Stimulated activated naive CD4-positive, alpha-beta T cell treated with Interleukin-2 at 50 U/mL for 16 hours (primary cell): Measurements from ENCODE around the gene LGALS7.
"Not testable (repeated sequence)": the region's sequence is repeated elsewhere in the genome, so short reads cannot be mapped to it uniquely, and the experiment has no call there.

ENCODE experiments used
- DNase-seq: peaks from one replicate; lab custom pipeline; 2025; lab: John Stamatoyannopoulos, UW

Gene LGALS7

DNA sequence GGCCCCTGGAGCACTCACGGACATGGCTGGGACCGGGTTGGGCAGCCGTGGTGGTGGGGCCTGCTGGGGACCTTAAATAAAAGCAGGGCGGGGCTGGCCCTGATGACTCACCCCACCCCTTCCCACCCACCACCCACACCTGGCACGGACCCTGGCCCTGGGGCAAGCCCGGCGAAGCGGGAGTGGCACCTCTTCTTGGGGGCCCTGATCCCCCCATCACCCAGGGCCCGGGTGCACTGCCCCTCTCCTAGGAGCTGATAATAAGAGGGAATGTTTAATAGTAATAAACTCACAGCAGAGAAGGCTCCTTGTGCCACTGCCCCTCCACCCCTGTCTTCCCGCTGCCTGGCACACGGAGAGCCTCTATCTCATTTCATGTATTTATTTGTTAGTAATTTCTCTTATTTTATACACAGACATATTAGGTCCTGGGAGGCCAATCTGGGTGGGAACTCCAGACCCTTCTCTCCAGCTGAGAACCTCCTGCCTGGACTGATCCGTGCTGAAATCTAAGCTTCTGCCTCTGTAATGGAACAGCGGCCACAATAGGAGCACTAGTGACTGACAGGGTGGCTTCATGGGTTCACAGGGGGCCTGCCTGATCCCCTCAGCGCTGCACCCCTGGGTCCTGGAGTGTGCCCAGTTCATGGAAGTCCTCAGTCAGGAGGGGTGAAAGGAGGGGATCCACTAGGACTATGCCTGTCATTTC, at the start of gene LGALS7:
Gene LGALS7 (minus strand): TSS at position 49 of the 709 bp plus-strand sequence. CDS start 25 bp downstream, at position 24.
- DNase-seq, result no peak

DNA sequence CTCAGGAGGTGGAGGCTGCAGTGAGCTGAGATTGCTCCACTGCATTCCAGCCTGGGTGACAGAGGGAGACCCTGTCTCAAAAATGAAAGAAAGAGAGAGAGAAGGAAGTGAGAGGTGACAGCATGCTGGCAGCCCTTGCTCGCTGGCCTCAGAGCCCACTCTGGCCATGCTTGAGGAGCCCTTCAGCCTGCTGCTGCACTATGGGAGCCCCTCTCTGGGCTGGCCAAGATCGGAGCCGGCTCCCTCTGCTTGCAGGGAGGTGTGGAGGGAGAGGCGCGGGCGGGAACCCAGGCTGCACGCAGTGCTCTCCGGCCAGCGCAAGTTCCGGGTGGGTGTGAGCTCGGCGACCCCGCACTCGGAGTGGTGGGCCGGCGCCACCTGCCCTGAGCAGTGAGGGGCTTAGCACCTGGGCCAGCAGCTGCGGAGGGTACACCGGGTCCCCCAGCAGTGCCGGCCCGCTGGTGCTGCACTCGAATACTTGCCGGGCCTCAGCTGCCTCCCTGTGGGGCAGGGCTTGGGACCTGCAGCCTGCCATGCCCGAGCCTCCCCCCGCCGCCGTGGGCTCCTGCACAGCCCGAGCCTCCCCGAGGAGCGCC, 48.0 kb upstream of the LGALS7 start:
- not testable (repeated sequence) for DNase-seq

DNA sequence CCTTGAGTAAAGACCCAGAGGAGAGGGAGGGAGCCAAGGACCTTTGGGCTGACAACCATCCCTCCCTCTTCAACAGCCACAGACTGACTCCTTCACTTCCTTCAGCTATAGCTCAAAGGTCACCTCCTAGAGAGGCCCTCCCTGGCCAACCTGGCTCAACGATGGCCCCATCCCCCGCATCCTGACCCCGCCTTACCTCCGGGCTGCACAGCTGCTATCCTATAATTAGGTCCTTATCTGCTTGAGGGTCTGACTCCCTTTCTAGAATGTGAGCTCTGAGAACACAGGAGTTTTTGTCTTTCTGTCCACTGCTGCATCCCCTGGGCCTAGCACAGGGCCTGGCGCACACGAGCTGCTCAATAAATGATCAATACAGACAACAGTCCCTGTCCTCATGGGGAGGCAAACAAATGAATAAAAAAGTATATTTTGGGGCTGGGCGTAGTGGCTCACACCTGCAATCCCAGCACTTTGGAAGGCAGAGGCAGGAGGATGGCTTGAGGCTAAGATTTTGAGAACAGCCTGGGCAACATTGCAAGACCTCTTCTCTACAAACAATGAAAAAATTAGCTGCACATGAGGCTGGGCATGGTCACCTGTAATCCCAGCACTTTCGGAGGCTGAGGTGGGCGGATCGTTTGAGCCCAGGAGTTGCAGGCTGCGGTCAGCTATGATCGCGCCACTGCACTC, 46.1 kb upstream of the LGALS7 start:
- no peak for DNase-seq

DNA sequence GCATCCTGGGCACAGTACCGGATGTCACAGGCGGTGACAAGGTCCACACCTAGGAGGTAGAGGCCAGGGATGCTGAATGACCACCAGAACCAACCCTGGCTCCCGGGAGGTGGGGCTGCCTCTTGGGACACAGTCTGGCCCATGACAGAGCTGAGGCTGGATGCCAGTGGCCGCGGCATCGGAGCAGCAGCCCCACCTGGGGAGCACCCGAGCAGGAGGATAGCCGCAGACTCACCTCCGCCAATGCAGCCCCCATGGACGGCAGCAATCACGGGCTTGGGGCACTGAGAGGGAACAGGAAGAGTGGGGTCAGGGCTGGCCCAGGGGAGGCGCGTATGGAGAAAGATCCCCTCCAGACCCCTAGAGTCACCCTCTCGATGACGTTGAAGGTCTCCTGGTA, 43.8 kb upstream of the LGALS7 start:
- DNase-seq, result no peak

DNA sequence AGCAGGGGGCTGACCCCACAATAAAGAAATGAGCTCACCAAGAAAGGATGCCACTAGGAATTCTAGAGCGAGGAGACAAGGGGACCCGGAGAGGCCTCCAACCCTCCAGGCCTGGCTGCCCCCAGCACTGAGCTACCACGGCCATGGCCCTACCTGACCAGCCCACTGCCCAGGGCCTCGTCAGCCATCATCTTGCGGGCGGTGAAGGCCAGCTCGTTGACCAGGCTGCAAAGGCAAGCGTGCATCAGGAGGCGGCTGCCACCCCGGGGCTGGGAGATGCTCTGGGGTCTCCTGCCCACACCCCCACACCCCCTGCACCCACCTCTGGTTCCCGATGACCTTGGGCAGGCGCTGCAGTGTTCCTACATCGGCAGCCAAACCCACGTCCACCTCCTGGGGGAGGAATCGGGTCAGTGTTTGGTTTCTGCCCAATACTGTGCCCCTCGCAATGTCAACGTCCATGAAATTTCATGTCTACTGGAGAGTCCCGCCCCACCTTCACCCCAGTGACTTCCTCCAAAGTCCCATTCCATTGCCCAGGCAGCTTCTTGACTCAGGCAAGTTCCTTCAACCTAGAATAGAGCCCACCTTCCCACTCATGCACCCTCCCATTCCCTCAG, 42.9 kb upstream of the LGALS7 start:
- no peak for DNase-seq

DNA sequence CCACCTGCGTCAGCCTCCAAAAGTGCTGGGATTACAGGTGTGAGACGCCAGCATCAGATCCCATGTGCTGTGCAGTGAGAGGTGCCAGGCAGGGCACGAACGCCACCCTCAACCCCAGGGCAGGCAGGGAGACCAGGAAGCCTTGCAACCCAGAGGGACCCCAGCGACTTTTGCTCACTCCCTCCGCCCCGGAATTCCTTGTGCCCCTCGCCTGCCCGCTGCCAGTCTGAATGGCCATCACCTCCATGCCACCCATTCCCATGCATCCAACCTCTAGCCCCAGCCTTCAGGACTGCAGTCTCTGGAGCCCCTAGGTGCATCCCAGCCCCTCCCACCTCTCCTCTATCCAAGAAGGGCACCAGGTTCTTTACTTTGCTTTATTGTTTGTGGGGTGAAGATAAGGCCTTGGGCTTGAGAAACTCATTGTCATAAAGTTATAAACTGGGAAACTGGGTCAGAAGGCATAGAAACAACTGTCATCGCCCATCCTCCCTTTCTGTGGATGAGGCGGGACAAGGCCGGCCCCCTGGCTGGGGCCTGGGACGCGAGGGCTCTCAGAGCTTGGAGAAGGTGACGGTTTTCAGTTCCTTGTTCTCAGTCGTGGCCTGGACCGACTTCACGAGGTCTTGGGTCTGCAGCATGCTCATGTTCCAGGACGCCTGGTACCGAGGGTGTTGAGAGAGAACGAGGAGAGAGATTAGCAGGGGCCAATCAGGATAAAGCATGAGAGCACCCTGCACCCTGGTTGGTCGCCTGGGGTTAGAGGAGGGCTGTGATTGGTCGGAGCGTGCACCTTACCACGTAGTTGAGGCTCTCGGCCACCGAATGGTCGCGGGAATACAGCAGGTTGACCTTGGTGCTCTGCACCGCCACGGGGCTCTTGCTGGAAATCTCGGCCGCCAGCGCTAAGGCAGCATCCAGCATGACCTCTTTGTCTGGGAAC, 42.0 kb upstream of the LGALS7 start:
- DNase-seq, result no peak

DNA sequence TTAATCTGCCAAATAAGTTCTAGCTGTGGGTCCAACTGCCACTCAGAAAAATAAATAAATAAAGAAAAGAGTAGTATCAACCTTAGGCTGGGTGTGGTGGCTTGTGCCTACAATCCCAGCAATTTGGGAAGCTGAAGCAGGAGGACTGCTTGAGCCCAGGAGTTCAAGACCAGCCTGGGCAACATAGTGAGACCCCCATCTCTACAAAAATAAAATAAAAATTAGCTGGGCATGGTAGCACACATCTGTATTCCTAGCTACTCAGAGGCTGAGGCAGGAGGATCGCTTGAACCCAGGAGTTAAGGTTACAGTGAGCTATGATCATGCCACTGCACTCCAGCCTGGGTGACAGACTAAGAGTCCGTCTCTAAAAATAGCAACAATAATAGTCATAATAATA, 40.6 kb upstream of the LGALS7 start:
- DNase-seq, result not testable (repeated sequence)

DNA sequence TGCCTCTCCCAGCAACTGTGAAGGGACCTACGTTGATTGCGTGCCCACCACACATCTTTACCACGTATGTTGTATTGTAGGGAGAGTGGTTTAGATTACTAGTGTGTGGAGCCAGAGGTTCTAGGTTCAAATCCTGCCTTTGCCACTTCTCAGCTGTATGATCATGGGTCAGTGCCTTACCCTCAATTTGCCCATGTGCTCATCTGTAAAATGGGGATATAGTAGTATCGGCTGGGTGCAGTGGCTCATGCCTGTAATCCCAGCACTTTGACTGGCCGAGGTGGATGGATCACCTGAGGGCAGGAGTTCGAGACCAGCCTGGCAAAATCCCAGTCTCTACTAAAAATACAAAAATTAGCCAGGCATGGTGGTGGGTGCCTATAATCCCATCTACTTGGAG, 40.0 kb upstream of the LGALS7 start:
- no peak for DNase-seq

DNA sequence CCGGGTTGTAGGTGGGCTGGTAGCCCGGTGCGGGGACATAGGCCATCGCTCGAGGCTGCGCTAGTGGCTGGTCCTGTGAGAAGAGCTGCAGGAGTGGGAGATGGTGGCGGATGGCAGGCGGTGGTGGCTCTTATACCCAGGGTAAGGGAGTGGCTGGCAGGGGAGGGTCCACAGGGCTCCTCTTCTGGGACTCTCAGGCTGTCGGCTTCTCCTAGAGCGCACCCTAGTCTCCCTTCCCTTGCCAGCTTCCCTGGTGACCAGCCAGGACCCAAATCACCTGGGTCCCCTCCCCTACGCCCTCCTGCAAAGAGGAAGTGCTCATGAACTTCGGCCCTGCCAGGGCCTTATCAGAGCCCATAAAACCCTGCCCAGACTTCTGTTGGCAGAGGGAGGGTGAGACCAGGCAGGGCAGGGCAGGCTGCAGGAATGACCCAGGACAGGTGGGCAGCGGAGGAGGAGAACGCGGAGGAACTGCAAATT, 39.6 kb upstream of the LGALS7 start, which contains the start of gene LGALS4:
Gene LGALS4 (minus strand): TSS at position 105 of the 480 bp plus-strand sequence. CDS start 59 bp downstream, at position 46.
- DNase-seq, result no peak

DNA sequence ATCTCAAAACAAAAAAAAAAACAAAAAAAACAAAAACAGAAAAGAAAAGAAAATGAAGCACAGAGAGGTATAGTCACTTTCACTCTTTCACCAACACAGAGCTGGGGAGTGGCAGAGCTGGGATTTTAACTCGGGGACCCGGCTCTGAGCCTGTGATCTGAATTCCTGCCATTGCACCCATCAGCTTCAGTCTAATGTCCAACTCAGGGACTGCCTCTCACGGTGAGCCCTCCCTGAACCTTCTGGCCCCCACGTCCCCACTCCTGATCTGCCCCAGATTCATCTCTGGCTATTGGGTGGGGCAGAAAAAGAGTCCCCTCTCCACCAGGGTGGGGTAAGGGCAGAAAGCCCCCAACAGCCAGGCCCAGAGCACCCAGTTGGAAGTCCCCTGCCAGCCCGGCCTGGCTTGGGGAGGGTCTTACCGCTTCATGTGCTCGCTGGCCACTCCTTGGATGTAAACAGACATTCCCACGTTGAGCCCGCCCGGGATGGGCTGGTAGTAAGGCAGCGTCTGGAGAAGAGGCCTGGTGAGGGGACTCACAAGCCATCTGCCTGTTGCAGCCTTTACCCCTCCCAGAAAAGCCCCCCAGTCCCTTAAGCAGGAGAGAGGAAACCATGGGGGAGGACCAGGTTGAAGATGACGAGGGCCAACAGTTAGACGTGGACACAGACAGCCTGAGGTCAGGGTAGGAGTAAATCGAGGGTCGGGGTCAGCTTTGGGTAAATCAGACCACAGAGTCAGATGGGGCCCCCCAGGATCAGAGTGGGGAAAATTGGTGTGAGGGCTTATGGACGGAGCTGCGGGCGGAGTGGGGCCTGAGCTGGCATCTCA, 38.9 kb upstream of the LGALS7 start:
- DNase-seq, result no peak

DNA sequence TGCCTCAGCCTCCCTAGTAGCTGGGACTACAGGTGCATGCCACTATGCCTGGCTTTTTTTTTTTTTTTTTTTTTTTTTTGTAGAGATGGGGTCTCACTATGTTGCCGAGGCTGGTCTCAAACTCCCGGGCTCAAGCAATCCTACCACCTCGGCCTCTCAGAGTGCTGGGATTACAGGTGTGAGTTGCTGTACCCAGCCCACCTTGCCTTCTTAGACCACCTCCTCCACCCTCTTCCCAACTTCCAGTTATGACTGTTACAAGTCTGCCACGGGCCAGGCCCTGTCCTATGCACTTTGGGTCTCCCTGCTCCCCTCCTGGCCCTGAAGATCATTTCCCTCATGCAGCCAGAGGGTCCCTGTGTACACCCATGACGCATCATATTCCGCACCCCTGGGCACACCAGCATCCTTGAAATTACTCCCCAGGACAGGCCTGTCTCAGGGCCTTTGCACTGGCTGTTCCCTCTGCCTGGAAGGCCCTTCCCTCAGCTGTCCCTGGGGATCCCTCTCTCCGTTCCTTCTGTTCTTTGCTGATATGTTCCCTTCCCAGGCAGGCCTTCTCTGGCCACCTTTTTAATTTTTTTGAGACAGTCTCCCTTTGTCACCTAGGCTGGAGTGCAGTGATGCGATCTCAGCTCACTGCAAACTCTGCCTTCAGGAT, 36.4 kb upstream of the LGALS7 start:
- DNase-seq, result no peak

DNA sequence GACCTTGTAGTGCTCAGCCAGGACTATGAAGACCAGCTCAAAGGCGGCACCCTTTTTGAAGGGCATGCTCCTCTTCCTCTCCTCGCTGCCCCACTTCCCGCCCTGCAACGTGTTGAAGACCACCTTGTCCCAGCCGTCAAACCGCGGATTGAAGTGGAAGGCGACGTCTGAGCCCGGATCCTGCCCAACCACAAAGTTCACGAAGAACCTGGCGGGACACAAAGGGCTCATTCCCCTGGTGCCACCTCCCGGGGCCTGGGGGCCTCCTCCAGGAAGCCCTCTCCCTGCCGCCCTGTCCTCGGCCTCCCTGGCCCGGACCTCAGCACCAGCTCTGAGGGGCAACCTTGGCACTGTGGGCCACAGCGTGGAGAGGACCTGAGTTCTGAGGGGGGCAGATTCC, 35.4 kb upstream of the LGALS7 start:
- no peak for DNase-seq

DNA sequence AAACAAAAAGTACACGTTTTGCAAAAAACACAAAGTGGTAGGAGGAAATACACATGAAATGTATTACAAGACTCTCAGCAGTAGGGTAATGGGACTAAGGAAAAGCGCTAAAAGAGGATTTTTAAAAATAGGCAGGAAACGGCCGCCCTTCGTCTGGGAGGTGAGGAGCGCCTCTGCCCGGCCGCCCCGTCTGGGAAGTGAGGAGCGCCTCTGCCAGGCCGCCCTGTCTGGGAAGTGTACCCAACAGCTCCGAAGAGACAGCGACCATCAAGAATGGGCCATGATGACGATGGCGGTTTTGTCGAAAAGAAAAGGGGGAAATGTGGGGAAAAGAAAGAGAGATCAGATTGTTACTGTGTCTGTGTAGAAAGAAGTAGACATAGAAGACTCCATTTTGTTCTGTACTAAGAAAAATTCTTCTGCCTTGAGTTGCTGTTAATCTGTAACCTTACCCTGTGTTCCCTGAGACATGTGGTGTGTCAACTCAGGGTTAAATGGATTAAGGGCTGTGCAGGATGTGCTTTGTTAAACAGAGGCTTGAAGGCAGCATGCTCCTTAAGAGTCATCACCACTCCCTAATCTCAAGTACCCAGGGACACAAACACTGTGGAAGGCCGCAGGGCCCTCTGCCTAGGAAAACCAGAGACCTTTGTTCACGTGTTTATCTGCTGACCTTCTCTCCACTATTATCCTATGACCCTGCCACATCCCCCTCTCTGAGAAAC, 34.2 kb upstream of the LGALS7 start:
- not testable (repeated sequence) for DNase-seq

DNA sequence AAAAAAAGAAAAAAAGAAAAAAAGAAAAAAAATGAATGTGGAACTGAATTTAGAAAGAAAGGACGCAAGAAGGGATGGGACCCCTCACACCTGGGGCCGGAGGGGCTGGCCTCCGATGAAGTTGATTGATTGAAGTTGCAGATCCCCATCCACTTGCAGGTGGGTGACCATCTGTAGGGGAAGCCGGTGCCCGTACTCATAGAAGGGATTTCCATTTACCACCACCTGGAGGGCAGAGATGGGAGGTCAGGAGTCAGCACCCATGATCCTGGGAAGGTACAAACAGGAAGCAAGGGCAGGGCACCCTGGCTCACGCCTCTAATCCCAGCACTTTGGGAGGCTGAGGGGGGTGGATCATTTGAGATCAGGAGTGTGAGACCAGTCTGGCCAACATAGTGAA, 33.1 kb upstream of the LGALS7 start:
- no peak for DNase-seq

DNA sequence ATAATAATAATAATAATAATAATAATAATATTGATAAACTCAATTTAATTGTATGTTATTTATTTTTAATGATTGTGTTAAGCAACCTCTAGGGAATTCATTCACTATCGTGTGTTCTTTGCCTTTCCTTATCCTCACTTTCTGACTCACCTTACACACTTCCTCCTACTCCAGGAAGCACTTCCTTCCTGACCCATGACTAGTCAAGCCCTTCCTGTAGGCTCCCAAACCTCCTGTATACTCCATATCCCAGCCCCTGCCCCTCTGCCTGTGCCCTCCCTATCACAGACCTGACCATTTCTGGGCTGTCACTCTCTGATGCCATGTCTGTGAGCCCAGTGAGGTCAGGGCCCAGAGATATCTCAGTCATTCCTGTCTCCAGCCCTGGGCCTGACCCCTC, 31.9 kb upstream of the LGALS7 start:
- no peak for DNase-seq

DNA sequence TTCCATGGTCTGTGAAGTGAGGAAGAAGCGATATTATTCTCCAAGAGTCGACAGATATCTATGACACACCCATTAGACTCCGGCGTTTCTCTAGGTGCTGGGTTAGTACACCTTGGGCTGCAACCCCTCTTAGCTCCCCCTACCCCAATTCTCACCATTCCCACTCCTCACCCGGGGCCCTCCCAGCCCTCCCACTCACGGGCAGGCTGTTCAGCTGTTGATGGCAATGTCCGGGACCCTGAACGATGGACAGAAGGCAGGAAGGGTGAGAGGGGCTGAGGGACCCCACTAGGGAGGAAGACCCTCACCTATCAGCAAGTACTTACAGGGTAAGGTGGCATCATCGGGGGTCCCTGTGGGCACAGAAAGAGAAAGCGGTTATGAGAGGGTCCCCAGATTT, 30.2 kb upstream of the LGALS7 start:
- DNase-seq, result no peak

DNA sequence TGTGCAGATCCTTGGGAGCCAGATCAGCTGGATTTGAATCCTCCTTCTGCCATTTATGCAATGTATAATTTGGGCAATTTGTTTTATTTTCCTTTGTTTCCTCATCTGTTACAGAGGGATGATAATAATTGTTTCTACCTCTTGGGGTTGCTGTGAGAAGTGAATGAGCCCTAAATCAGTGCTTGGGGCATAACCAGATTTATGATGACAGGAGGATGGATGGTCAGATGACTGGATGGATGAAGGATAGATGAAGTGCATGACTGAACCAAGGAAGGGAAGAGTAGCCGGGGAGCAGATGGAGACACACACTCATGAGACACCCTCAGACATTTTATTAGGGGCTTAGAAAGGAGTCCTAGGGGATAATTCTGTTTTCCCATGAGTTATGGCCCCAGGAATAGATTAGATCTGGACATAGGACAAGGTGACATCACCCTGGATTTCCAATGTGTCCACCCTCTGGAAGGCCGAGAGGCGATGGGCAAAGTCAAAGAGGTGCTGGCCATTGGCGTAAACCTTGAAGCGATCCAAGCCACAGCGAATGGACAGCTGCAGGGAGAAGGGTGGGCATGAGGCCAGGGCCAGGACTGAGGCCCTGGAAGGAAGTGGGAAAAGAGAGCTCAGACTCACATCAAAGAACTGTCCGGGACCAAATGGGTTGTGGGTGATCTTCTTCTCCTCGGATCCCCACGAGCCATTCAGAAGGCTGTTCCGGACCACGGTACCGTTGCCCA, 28.2 kb upstream of the LGALS7 start:
- DNase-seq, result no peak

DNA sequence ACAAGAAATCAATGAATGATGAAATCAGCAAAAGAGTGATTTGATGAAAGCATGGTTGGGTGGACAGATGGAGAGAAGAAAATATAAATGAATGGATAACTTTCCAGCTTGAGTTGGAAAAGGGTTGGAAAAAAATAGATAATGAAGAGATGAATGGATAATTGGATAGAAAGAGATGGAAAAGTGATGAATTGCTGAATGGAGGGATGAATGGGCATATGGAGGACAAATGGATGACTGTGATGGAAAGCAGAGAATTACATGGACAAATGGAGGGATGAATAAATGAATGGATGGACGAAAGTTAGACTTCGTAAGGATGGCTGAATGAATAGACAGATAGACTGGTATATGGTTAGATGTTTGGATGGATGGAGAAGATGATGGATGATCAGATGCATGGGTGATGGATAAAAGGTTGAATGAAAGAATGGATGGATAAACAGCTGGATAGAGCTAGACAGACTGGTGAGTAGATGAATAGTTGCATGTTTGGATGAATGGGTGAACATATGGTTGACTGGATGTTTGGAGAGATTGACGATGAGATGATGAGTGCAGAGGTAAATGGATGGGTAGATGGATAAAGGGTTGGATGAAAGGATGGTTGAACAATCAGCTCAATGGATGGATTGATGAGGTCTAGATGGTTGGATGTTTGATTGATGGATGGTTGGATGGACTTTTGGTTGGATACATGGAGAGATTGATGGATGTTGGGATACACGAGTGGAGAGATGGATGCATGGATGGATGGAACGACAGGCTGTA, 27.4 kb upstream of the LGALS7 start:
- DNase-seq, result no peak
